Lower leg skin (tissue), 3 donors: ENCODE results near the gene FARP1.

Experiments used
- POLR2A ChIP-seq, 2 donors: fragments of 450-650 bp; IDR thresholded peaks; one replicate each; pipeline ENCODE4 v1.6.1; 2016 to 2017; ENCODE audit warnings: antibody characterized with exemption in 2 of 2, mild to moderate bottlenecking in 1 of 2, moderate library complexity in 1 of 2
- TF ChIP-seq, protein P1 (sequence below), 3 donors: fragments of 450-650 bp; IDR thresholded peaks; one replicate each; pipeline ENCODE4 v1.5.1; 2016; ENCODE audit warnings: antibody characterized with exemption in 3 of 3, mild to moderate bottlenecking in 3 of 3, moderate library complexity in 2 of 3

DNA sequence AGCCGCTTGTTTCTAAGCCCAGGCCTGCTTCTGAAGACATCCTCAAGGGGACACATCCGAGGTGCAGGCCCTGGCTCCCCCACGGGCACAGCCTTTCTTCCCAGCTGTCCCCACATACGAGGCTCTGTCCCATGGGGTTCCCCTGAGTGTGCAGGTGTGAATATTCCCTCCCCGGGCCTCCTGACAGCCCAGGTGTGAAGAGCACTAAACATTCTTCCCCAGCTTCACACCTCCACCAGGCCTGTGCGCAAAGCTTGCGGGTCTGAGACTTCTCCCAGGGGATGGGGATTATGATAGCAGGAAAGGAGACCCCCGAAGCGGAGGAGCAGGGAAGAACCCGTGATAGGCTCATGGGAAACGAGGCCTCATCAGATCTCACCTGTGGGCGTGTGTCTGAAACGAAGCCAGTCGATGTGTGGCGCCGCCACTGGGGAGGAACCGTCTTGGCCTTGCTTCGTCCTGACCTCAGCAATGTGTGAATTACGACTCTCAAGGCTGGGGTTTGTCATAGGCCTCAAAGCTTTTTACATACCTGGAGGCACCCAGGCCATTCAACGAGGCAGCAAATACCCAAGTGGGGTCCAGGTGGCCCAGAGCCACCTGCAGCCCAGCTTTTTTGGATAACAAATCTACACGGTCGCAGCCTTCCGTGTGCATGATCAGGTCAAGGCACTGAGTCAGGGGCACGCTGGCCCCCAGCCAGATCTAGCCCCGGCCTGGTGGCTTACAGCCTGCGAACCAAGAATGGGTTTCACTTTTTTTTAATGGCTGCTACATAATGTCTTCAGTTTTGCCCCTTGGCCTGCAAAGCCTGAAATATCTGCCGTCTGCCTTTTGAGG is 299.7 kb downstream of the FARP1 start:
- no peak for TF ChIP-seq POLR2A (IDR thresholded peaks at IDR 0.05)
- TF ChIP-seq, protein P1, sequence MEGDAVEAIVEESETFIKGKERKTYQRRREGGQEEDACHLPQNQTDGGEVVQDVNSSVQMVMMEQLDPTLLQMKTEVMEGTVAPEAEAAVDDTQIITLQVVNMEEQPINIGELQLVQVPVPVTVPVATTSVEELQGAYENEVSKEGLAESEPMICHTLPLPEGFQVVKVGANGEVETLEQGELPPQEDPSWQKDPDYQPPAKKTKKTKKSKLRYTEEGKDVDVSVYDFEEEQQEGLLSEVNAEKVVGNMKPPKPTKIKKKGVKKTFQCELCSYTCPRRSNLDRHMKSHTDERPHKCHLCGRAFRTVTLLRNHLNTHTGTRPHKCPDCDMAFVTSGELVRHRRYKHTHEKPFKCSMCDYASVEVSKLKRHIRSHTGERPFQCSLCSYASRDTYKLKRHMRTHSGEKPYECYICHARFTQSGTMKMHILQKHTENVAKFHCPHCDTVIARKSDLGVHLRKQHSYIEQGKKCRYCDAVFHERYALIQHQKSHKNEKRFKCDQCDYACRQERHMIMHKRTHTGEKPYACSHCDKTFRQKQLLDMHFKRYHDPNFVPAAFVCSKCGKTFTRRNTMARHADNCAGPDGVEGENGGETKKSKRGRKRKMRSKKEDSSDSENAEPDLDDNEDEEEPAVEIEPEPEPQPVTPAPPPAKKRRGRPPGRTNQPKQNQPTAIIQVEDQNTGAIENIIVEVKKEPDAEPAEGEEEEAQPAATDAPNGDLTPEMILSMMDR (IDR thresholded peaks at IDR 0.05): no peak
